ENCODE measurements around the gene TBC1D26.
"Not testable (repeated sequence)": the region's sequence is repeated elsewhere in the genome, so short reads cannot be mapped to it uniquely, and the experiment has no call there.

TBC1D26 gene

GRCh38 chr17:15742921-15743320 lies 10.8 kb downstream of the TBC1D26 start:
- DNase-seq (ENCODE audit: low read depth in 1 of 2, low spot score in 1 of 2), result no peak

- no peak for DNase-seq (ENCODE audit: low read depth in 1 of 2, low spot score in 1 of 2)
Observed at GRCh38 chr17:15744074-15744676, 12.1 kb downstream of the TBC1D26 start.

GRCh38 chr17:15744885-15745284 lies 12.8 kb downstream of the TBC1D26 start:
- no peak for DNase-seq (ENCODE audit: low read depth in 1 of 2, low spot score in 1 of 2)

GRCh38 chr17:15749403-15749802 lies 17.3 kb downstream of the TBC1D26 start:
- DNase-seq (ENCODE audit: low read depth in 1 of 2, low spot score in 1 of 2), result not testable (repeated sequence)

GRCh38 chr17:15768865-15769533 lies 36.9 kb downstream of the TBC1D26 start:
- not testable (repeated sequence) for DNase-seq (ENCODE audit: low read depth in 1 of 2, low spot score in 1 of 2)

GRCh38 chr17:15770679-15771078 lies 38.6 kb downstream of the TBC1D26 start:
- not testable (repeated sequence) for DNase-seq (ENCODE audit: low read depth in 1 of 2, low spot score in 1 of 2)

- no peak for DNase-seq (ENCODE audit: low read depth in 1 of 2, low spot score in 1 of 2)
Observed at GRCh38 chr17:15776871-15777270, 44.8 kb downstream of the TBC1D26 start.

- DNase-seq (ENCODE audit: low read depth in 1 of 2, low spot score in 1 of 2), result no peak
Observed at GRCh38 chr17:15777297-15777696, 45.2 kb downstream of the TBC1D26 start.

- no peak for DNase-seq (ENCODE audit: low read depth in 1 of 2, low spot score in 1 of 2)
Observed at GRCh38 chr17:15777717-15778116, 45.6 kb downstream of the TBC1D26 start.

- DNase-seq (ENCODE audit: low read depth in 1 of 2, low spot score in 1 of 2), result no peak
Observed at GRCh38 chr17:15779119-15779518, 47.0 kb downstream of the TBC1D26 start.

- no peak for DNase-seq (ENCODE audit: low read depth in 1 of 2, low spot score in 1 of 2)
Observed at GRCh38 chr17:15780188-15780587, 48.1 kb downstream of the TBC1D26 start.

GRCh38 chr17:15782866-15783265 lies 50.8 kb downstream of the TBC1D26 start:
- DNase-seq (ENCODE audit: low read depth in 1 of 2, low spot score in 1 of 2), result no peak

- DNase-seq (ENCODE audit: low read depth in 1 of 2, low spot score in 1 of 2), result no peak
Observed at GRCh38 chr17:15783461-15783860, 51.4 kb downstream of the TBC1D26 start.

GRCh38 chr17:15784351-15784750 lies 52.3 kb downstream of the TBC1D26 start:
- not testable (repeated sequence) for DNase-seq (ENCODE audit: low read depth in 1 of 2, low spot score in 1 of 2)

- not testable (repeated sequence) for DNase-seq (ENCODE audit: low read depth in 1 of 2, low spot score in 1 of 2)
Observed at GRCh38 chr17:15787363-15788075, 55.4 kb downstream of the TBC1D26 start.

- DNase-seq (ENCODE audit: low read depth in 1 of 2, low spot score in 1 of 2), result not testable (repeated sequence)
Observed at GRCh38 chr17:15788365-15788764, 56.3 kb downstream of the TBC1D26 start.
